ENCODE data around the gene FOXF1.

FOXF1 gene

GRCh38 chr16:86510465-86511261 lies at the start of gene FOXF1:
TSS of gene FOXF1 (plus strand) at chr16:86510527. CDS start at chr16:86510570, 43 bp downstream.
- DNase-seq (no peak), ATAC-seq (peak; percentile 32)
- H3K27me3 Mint-ChIP-seq: peaks cover 93% of the 10 kb centered on the region
- peak within 1 kb of the TSS; percentile 82 to 87 for H3K4me3 Mint-ChIP-seq
- no peaks in the 10 kb centered on the region for H3K9me3 Mint-ChIP-seq
- peak within 1 kb of the TSS in 1 of 2 donors; percentile 19 for H3K27ac Mint-ChIP-seq
- H3K4me1 Mint-ChIP-seq: peaks cover 44% of the 10 kb centered on the region

- no peak for DNase-seq
- no peaks in the 10 kb centered on the region for H3K4me1 Mint-ChIP-seq
- H3K4me3 Mint-ChIP-seq: no peak overlapping the region
- H3K27me3 Mint-ChIP-seq: peaks cover 23% of the 10 kb centered on the region
- H3K9me3 Mint-ChIP-seq: peaks cover 26 to 38% of the 10 kb centered on the region in 2 donors
- no peak overlapping the region for H3K27ac Mint-ChIP-seq
- ATAC-seq: no peak
Observed at GRCh38 chr16:86461037-86461436, 49.3 kb upstream of the FOXF1 start.

GRCh38 chr16:86462334-86463084 lies 47.8 kb upstream of the FOXF1 start:
- H3K4me1 Mint-ChIP-seq: no peaks in the 10 kb centered on the region
- H3K27me3 Mint-ChIP-seq: peaks cover 22% of the 10 kb centered on the region
- ATAC-seq: no peak
- no peak for DNase-seq
- H3K4me3 Mint-ChIP-seq: no peak overlapping the region
- H3K9me3 Mint-ChIP-seq: peaks cover 26 to 38% of the 10 kb centered on the region in 2 donors
- no peak overlapping the region for H3K27ac Mint-ChIP-seq

- no peak for DNase-seq
- no peak for ATAC-seq
- no peak overlapping the region for H3K27ac Mint-ChIP-seq
- peaks cover 26 to 38% of the 10 kb centered on the region in 2 donors for H3K9me3 Mint-ChIP-seq
- no peak overlapping the region for H3K4me3 Mint-ChIP-seq
- H3K27me3 Mint-ChIP-seq: peaks cover 7% of the 10 kb centered on the region
- no peaks in the 10 kb centered on the region for H3K4me1 Mint-ChIP-seq
Observed at GRCh38 chr16:86464044-86464443, 46.3 kb upstream of the FOXF1 start.

- peaks cover 23 to 30% of the 10 kb centered on the region in 2 donors for H3K9me3 Mint-ChIP-seq
- no peaks in the 10 kb centered on the region for H3K4me1 Mint-ChIP-seq
- H3K4me3 Mint-ChIP-seq: no peak overlapping the region
- peaks cover 7% of the 10 kb centered on the region for H3K27me3 Mint-ChIP-seq
- no peak overlapping the region for H3K27ac Mint-ChIP-seq
- ATAC-seq (no peak), DNase-seq (no peak)
Observed at GRCh38 chr16:86465434-86465833, 44.9 kb upstream of the FOXF1 start.

- no peak for ATAC-seq
- Mint-ChIP-seq H3K27me3 (peaks cover 7% of the 10 kb centered on the region), H3K4me1 (no peaks in the 10 kb centered on the region), H3K9me3 (peaks cover 10 to 19% of the 10 kb centered on the region in 2 donors), H3K27ac (no peak overlapping the region), H3K4me3 (no peak overlapping the region)
- DNase-seq: no peak
Observed at GRCh38 chr16:86466696-86467406, 43.5 kb upstream of the FOXF1 start.

- Mint-ChIP-seq H3K9me3 (peaks cover 10 to 26% of the 10 kb centered on the region in 2 donors), H3K27me3 (peaks cover 10% of the 10 kb centered on the region), H3K4me1 (no peaks in the 10 kb centered on the region), H3K27ac (no peak overlapping the region), H3K4me3 (no peak overlapping the region)
- no peak for ATAC-seq
- no peak for DNase-seq
Observed at GRCh38 chr16:86467490-86467889, 42.8 kb upstream of the FOXF1 start.

- Mint-ChIP-seq H3K9me3 (peaks cover 0 to 11% of the 10 kb centered on the region in 2 donors), H3K27ac (no peak overlapping the region), H3K27me3 (peaks cover 35% of the 10 kb centered on the region), H3K4me1 (no peaks in the 10 kb centered on the region), H3K4me3 (no peak overlapping the region)
- ATAC-seq: no peak
- DNase-seq: no peak
Observed at GRCh38 chr16:86470964-86471363, 39.4 kb upstream of the FOXF1 start.

GRCh38 chr16:86471896-86472295 lies 38.4 kb upstream of the FOXF1 start:
- peak overlapping the region in 1 of 2 donors; percentile 76 for H3K27ac Mint-ChIP-seq

GRCh38 chr16:86472366-86472765 lies 38.0 kb upstream of the FOXF1 start:
- DNase-seq: no peak
- no peaks in the 10 kb centered on the region for H3K4me1 Mint-ChIP-seq
- peaks cover 0 to 11% of the 10 kb centered on the region in 2 donors for H3K9me3 Mint-ChIP-seq
- ATAC-seq: no peak
- no peak overlapping the region for H3K4me3 Mint-ChIP-seq
- H3K27me3 Mint-ChIP-seq: peaks cover 47% of the 10 kb centered on the region
- H3K27ac Mint-ChIP-seq: peak overlapping the region in 1 of 2 donors; percentile 76

More at GRCh38 chr16:86471896-86472295, 38.4 kb upstream of the FOXF1 start:
- DNase-seq (no peak), ATAC-seq (no peak)
- H3K4me3 Mint-ChIP-seq: no peak overlapping the region
- H3K4me1 Mint-ChIP-seq: no peaks in the 10 kb centered on the region
- peaks cover 43% of the 10 kb centered on the region for H3K27me3 Mint-ChIP-seq
- H3K9me3 Mint-ChIP-seq: peaks cover 0 to 11% of the 10 kb centered on the region in 2 donors

- no peak overlapping the region for H3K27ac Mint-ChIP-seq
- DNase-seq (no peak), ATAC-seq (no peak)
- H3K27me3 Mint-ChIP-seq: peaks cover 58% of the 10 kb centered on the region
- H3K9me3 Mint-ChIP-seq: peaks cover 0 to 10% of the 10 kb centered on the region in 2 donors
- no peak overlapping the region for H3K4me3 Mint-ChIP-seq
- no peaks in the 10 kb centered on the region for H3K4me1 Mint-ChIP-seq
Observed at GRCh38 chr16:86476956-86477534, 33.3 kb upstream of the FOXF1 start.

- no peak overlapping the region for H3K4me3 Mint-ChIP-seq
- H3K27me3 Mint-ChIP-seq: peaks cover 53% of the 10 kb centered on the region
- no peaks in the 10 kb centered on the region for H3K4me1 Mint-ChIP-seq
- ATAC-seq (no peak), DNase-seq (no peak)
- no peak overlapping the region for H3K27ac Mint-ChIP-seq
- peaks cover 0 to 4% of the 10 kb centered on the region in 2 donors for H3K9me3 Mint-ChIP-seq
Observed at GRCh38 chr16:86477642-86478041, 32.7 kb upstream of the FOXF1 start.

- Mint-ChIP-seq H3K9me3 (no peaks in the 10 kb centered on the region), H3K27me3 (peaks cover 52% of the 10 kb centered on the region), H3K27ac (no peak overlapping the region), H3K4me3 (no peak overlapping the region), H3K4me1 (no peaks in the 10 kb centered on the region)
- ATAC-seq (no peak), DNase-seq (no peak)
Observed at GRCh38 chr16:86478779-86479178, 31.5 kb upstream of the FOXF1 start.

- ATAC-seq (no peak), DNase-seq (no peak)
- H3K4me1 Mint-ChIP-seq: no peaks in the 10 kb centered on the region
- no peak overlapping the region for H3K4me3 Mint-ChIP-seq
- H3K9me3 Mint-ChIP-seq: peaks cover 4 to 5% of the 10 kb centered on the region in 2 donors
- no peak overlapping the region for H3K27ac Mint-ChIP-seq
- H3K27me3 Mint-ChIP-seq: peaks cover 49% of the 10 kb centered on the region
Observed at GRCh38 chr16:86479419-86479818, 30.9 kb upstream of the FOXF1 start.

GRCh38 chr16:86480444-86480843 lies 29.9 kb upstream of the FOXF1 start:
- Mint-ChIP-seq H3K4me3 (no peak overlapping the region), H3K9me3 (peaks cover 4 to 11% of the 10 kb centered on the region in 2 donors), H3K27me3 (peaks cover 46% of the 10 kb centered on the region), H3K4me1 (no peaks in the 10 kb centered on the region), H3K27ac (no peak overlapping the region)
- DNase-seq: no peak
- ATAC-seq: no peak

Measured in stimulated activated naive CD8-positive, alpha-beta T cell treated with anti-CD3 and anti-CD28 coated beads, Interleukin-15, amount 100 ng/mL, for 72 hours (primary cell).